SU-DHL-6 (cell line): ENCODE data around the gene ME3.

ENCODE experiments used
- H2AFZ ChIP-seq: fragments of 200-600 bp; sonication (generic); 2 replicates; pipeline ENCODE4 v1.6.1; 2014; ENCODE audit warnings: low read depth, mild to moderate bottlenecking, moderate library complexity, mixed read lengths, antibody characterized with exemption, low read length; ENCODE audit not compliant: severe bottlenecking
- H3F3A ChIP-seq: fragments of 200-600 bp; shearing (Covaris generic); 2 replicates; pipeline ENCODE4 v1.6.0; 2016; ENCODE audit warnings: antibody characterized with exemption, mild to moderate bottlenecking; ENCODE audit not compliant: insufficient read depth
- H3K27ac ChIP-seq: fragments of 200-600 bp; sonication (generic); 2 replicates; pipeline ENCODE4 v1.5.1; 2016; ENCODE audit warnings: low read depth, mild to moderate bottlenecking, low read length, moderate library complexity, mixed read lengths
- H3K27me3 ChIP-seq: fragments of 200-600 bp; sonication (generic), shearing (Covaris generic); 2 replicates; pipeline ENCODE4 v1.6.0; 2014; ENCODE audit warnings: mild to moderate bottlenecking, low read length
- H3K36me3 ChIP-seq: fragments of 200-600 bp; sonication (generic); 2 replicates; pipeline ENCODE4 v1.6.1; 2014; ENCODE audit warnings: mild to moderate bottlenecking, low read length, mixed read lengths
- H3K4me2 ChIP-seq: fragments of 300-600, 200-600 bp; shearing (Covaris generic), sonication (generic); 2 replicates; pipeline ENCODE4 v1.6.0; 2014; ENCODE audit warnings: low read length, low read depth, mild to moderate bottlenecking; ENCODE audit not compliant: poor library complexity, severe bottlenecking
- H3K4me3 ChIP-seq: fragments of 200-600 bp; sonication (generic); 2 replicates; pipeline ENCODE4 v1.5.1; 2014; ENCODE audit warnings: antibody characterized with exemption, low read length, mild to moderate bottlenecking, mixed read lengths; ENCODE audit not compliant: insufficient read depth, poor library complexity, severe bottlenecking
- H3K79me2 ChIP-seq: fragments of 200-600 bp; sonication (generic); 2 replicates; pipeline ENCODE4 v1.6.1; 2014; ENCODE audit warnings: mild to moderate bottlenecking, low read length, moderate library complexity; ENCODE audit not compliant: insufficient read depth
- H3K9ac ChIP-seq: fragments of 200-600 bp; sonication (generic); 2 replicates; pipeline ENCODE4 v1.7.0; 2014; ENCODE audit warnings: mild to moderate bottlenecking, low read length
- H3K9me2 ChIP-seq: fragments of 200-600 bp; sonication (generic); replicated peaks from 2 replicates; pipeline ENCODE4 v1.6.1; 2014; ENCODE audit warnings: low read length; ENCODE audit not compliant: insufficient read depth
- H3K9me3 ChIP-seq: fragments of 200-600 bp; sonication (generic); 2 replicates; pipeline ENCODE4 v1.6.1; 2014; ENCODE audit warnings: low read length, mixed read lengths; ENCODE audit not compliant: insufficient read depth
- H4K20me1 ChIP-seq: fragments of 200-600 bp; sonication (generic); 2 replicates; pipeline ENCODE4 v1.6.1; 2014; ENCODE audit warnings: low read depth, mild to moderate bottlenecking, antibody characterized with exemption, low read length, moderate library complexity, mixed read lengths
- EZH2phosphoT487 ChIP-seq: fragments of 200-600 bp; sonication (generic), shearing (Covaris generic); conservative IDR thresholded peaks from 2 replicates; pipeline ENCODE4 v1.6.1; 2018; ENCODE audit warnings: mild to moderate bottlenecking, antibody characterized with exemption, low read length, moderate library complexity, mixed read lengths
- TF ChIP-seq, protein P1 (sequence below): fragments of 200-600 bp; sonication (generic); IDR thresholded peaks from one replicate; pipeline ENCODE4 v1.5.1; 2017; ENCODE audit warnings: antibody characterized with exemption, mild to moderate bottlenecking, low read length, moderate library complexity; ENCODE audit not compliant: insufficient read depth, poor library complexity, severe bottlenecking

ME3 gene

DNA sequence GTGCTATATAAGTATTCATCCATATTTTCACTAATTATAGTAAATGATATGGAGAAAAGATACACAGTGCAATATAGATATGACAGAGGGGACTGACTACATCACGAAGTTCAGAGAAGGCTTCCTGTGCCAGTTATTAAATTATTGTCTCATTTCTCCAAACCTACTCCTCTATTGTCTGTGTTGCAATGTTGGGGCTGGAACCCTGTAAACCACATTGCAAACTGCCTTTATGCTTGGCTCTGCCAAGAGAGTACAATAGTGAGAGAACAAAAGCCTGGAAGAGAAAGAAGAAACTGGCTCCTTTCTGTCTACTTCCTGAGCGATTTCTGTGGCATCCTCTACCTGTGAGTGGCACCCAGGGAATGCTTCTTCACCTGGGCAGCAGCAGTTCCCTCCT lies 46.4 kb downstream of the ME3 start:
- H3K9me2 ChIP-seq = no peaks in the 10 kb centered on the region
- H3K9me3 ChIP-seq = no peaks in the 10 kb centered on the region
- no peak overlapping the region for H3K27ac ChIP-seq
- no peak overlapping the region for H3K4me3 ChIP-seq
- H3K27me3 ChIP-seq = no peaks in the 10 kb centered on the region
- H2AFZ ChIP-seq = no peak overlapping the region
- no peaks in the 10 kb centered on the region for H3K36me3 ChIP-seq
- TF ChIP-seq, protein P1, sequence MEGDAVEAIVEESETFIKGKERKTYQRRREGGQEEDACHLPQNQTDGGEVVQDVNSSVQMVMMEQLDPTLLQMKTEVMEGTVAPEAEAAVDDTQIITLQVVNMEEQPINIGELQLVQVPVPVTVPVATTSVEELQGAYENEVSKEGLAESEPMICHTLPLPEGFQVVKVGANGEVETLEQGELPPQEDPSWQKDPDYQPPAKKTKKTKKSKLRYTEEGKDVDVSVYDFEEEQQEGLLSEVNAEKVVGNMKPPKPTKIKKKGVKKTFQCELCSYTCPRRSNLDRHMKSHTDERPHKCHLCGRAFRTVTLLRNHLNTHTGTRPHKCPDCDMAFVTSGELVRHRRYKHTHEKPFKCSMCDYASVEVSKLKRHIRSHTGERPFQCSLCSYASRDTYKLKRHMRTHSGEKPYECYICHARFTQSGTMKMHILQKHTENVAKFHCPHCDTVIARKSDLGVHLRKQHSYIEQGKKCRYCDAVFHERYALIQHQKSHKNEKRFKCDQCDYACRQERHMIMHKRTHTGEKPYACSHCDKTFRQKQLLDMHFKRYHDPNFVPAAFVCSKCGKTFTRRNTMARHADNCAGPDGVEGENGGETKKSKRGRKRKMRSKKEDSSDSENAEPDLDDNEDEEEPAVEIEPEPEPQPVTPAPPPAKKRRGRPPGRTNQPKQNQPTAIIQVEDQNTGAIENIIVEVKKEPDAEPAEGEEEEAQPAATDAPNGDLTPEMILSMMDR = no peak
- TF ChIP-seq EZH2phosphoT487 = no peak
- H3F3A ChIP-seq = no peaks in the 10 kb centered on the region
- H4K20me1 ChIP-seq = no peaks in the 10 kb centered on the region
- H3K4me2 ChIP-seq = no peak overlapping the region
- H3K79me2 ChIP-seq = no peaks in the 10 kb centered on the region
- no peak overlapping the region for H3K9ac ChIP-seq

DNA sequence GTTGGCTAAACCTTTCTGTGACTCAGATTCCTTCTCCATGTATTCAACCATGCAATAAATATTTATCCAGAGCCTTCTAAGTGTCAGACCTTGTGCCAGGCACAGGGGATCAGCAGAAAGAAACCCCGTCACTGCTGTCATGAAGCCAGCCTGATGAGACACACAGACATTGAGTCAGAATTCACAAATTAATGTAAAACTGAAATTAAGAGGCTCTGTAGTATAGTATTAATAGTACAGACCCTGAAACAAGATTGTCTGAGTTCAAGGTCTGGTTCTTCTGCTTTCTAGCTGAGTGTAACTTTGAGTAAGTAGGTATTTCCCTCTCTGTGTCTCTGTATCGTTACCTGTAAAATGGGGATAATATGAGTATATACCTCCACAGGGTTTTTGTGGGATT lies 46.9 kb downstream of the ME3 start:
- Histone ChIP-seq H3K27me3 (no peaks in the 10 kb centered on the region), H3K4me2 (no peak overlapping the region), H3K36me3 (no peaks in the 10 kb centered on the region), H3K79me2 (no peaks in the 10 kb centered on the region), H3K9me2 (no peaks in the 10 kb centered on the region), H3K4me3 (no peak overlapping the region), H3F3A (no peaks in the 10 kb centered on the region), H4K20me1 (no peaks in the 10 kb centered on the region), H3K27ac (no peak overlapping the region), H2AFZ (no peak overlapping the region), H3K9me3 (no peaks in the 10 kb centered on the region), H3K9ac (no peak overlapping the region)
- TF ChIP-seq, protein P1 = no peak
- TF ChIP-seq EZH2phosphoT487 = no peak

DNA sequence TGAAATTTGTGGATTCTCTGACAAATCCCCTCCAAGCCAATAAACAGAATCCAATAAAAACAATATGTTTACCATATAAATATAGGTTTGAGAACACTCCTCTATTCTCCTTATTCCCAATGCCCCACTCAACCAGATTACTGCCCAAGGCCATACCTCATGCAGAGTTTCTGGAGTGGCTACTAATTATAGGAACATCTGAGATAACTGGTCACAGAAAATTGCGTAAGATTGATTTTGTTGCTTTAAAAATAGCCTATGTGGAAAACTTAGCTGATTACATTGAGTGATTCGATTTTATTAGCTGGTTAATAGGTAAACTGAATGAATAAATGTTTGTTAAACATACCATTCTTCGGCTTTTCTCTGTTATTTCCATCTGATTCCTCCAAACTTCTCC lies 48.0 kb downstream of the ME3 start:
- Histone ChIP-seq H3K79me2 (no peaks in the 10 kb centered on the region), H3K36me3 (no peaks in the 10 kb centered on the region), H3K9ac (no peak overlapping the region), H4K20me1 (no peaks in the 10 kb centered on the region), H3K27ac (no peak overlapping the region), H3K4me2 (no peak overlapping the region), H3K27me3 (no peaks in the 10 kb centered on the region), H3K9me2 (no peaks in the 10 kb centered on the region), H3F3A (no peaks in the 10 kb centered on the region), H2AFZ (no peak overlapping the region), H3K9me3 (no peaks in the 10 kb centered on the region), H3K4me3 (no peak overlapping the region)
- TF ChIP-seq, protein P1 = no peak
- no peak for TF ChIP-seq EZH2phosphoT487
